ENCODE measurements around the gene UXT.

DNA sequence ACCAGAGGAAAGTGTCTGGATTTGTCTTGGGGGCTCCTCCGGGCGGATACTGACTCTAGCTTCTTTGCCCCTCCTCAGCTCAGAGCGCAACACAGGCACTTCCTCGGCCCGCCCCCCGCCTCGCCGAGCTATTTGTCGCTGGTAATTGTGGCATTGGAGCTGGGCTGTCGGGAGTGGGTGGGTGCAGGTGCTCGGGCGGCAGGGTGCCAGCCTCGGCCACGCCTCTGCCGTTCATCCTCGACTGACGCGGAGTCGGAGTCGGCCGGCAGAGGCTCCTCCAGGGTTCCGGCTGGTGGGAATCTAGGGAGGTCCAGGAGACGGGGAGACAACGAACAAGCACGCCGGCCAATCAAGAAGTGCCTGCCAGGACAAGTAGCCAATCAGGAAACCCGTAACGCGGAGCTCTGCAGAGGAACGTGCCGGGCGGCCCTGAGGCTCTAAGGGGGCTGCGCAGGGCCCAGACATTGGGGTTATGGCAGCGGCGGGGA lies 35.4 kb downstream of the UXT start:
- TF ChIP-seq EZH2 (IDR thresholded peaks at IDR 0.05; ENCODE audit: low read length, missing control alignments): no peak
- TF ChIP-seq, protein P1, sequence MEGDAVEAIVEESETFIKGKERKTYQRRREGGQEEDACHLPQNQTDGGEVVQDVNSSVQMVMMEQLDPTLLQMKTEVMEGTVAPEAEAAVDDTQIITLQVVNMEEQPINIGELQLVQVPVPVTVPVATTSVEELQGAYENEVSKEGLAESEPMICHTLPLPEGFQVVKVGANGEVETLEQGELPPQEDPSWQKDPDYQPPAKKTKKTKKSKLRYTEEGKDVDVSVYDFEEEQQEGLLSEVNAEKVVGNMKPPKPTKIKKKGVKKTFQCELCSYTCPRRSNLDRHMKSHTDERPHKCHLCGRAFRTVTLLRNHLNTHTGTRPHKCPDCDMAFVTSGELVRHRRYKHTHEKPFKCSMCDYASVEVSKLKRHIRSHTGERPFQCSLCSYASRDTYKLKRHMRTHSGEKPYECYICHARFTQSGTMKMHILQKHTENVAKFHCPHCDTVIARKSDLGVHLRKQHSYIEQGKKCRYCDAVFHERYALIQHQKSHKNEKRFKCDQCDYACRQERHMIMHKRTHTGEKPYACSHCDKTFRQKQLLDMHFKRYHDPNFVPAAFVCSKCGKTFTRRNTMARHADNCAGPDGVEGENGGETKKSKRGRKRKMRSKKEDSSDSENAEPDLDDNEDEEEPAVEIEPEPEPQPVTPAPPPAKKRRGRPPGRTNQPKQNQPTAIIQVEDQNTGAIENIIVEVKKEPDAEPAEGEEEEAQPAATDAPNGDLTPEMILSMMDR (conservative IDR thresholded peaks at IDR 0.05 in 1 of 2, IDR thresholded peaks at IDR 0.05 in 1 of 2; ENCODE audit: low read depth in 1 of 2, low read length in 2 of 2): no peak
